HepG2 (cell line): Measurements from ENCODE around the gene TOP1. TPM values are rescaled to one million over a fixed set of nuclear protein-coding genes. Genes with fewer than 3 reads are reported as not detected.

Experiments
- ATAC-seq: fragments of 200-7000 bp; cut with Tn5 transposase; 3 replicates; pipeline ENCODE4 v1.9.1; 2020; ENCODE audit warnings: mild to moderate bottlenecking, moderate library complexity
- BruUV-seq: library from RNA; stranded (reverse); fragments of 400-500 nt; replicated peaks from 2 replicates; lab custom pipeline; 2021; lab: Mats Ljungman, UMichigan
- CTCF ChIA-PET: fragments of 300-600 bp; formaldehyde crosslinking; extraction: SDS; loops from one replicate; lab custom pipeline; 2021; ENCODE audit warnings: low total read pairs, inconsistent platforms, low intra/inter-chr PET ratio; lab: Yijun Ruan, JAX
- POLR2A ChIA-PET: fragments of 350-600 bp; sonication (Branson Sonifier 250); formaldehyde crosslinking; loops from one replicate; lab custom pipeline; 2020; ENCODE audit warnings: antibody characterized with exemption, inconsistent platforms; lab: Yijun Ruan, JAX
- DNase-seq: peaks from one replicate; pipeline ENCODE4 v3.0.0-alpha.2; 2015; ENCODE audit warnings: low spot score
- FAIRE-seq: peaks from 3 replicates; lab custom pipeline; 2011; peaks lifted over from hg19 to GRCh38; lab: Jason Lieb, UNC
- H2AFZ ChIP-seq: one replicate; pipeline ENCODE4 v1.6.1; 2011; ENCODE audit warnings: low read length, inconsistent platforms
- H3K27ac ChIP-seq: fragments of 300-600 bp; 3 replicates; pipeline ENCODE4 v1.8.0; 2011; ENCODE audit warnings: mixed run types, mild to moderate bottlenecking, mixed read lengths, low read length, inconsistent platforms; ENCODE audit not compliant: insufficient read depth; ENCODE audit errors: extremely low read length
- H3K27me3 ChIP-seq, 2 experiments: fragments of 200-600 bp in 1 of 2; 2 replicates in 1 of 2; 3 replicates in 1 of 2; pipeline versions ENCODE4 v1.6.0 to v1.8.0; 2011; ENCODE audit warnings: low read length in 2 of 2, mild to moderate bottlenecking in 2 of 2, moderate library complexity in 2 of 2, inconsistent platforms in 1 of 2; ENCODE audit not compliant: insufficient read depth in 2 of 2, control insufficient read depth in 1 of 2
- H3K36me3 ChIP-seq, 2 experiments: fragments of 200-600 bp in 1 of 2; replicated peaks in 1 of 2; 2 replicates in 1 of 2; 3 replicates in 1 of 2; pipeline versions ENCODE4 v1.5.1 to v1.8.0; 2011; ENCODE audit warnings: low read length in 2 of 2, inconsistent platforms in 1 of 2; ENCODE audit not compliant: insufficient read depth in 2 of 2, control insufficient read depth in 1 of 2
- H3K4me1 ChIP-seq: 2 replicates; pipeline ENCODE4 v1.5.1; 2012; ENCODE audit warnings: low read length, inconsistent platforms; ENCODE audit not compliant: insufficient read depth
- H3K4me2 ChIP-seq: 2 replicates; pipeline ENCODE4 v1.6.0; 2011; ENCODE audit warnings: low read depth, low read length, inconsistent platforms
- H3K4me3 ChIP-seq, 3 experiments: fragments of 200-600 bp in 1 of 3; sonication (generic), shearing (Covaris generic) in 1 of 3; replicated peaks in 1 of 3; 2 replicates each; pipeline ENCODE4 v1.5.1; 2011 to 2016; ENCODE audit warnings: low read length in 3 of 3, inconsistent platforms in 2 of 3, low read depth in 2 of 3, mild to moderate bottlenecking in 2 of 3, control low read depth in 1 of 3, mixed read lengths in 1 of 3; ENCODE audit not compliant: insufficient read depth in 1 of 3
- H3K79me2 ChIP-seq: one replicate; pipeline ENCODE4 v1.6.1; 2011; ENCODE audit warnings: low read length, inconsistent platforms; ENCODE audit not compliant: insufficient read depth
- H3K9ac ChIP-seq: 2 replicates; pipeline ENCODE4 v1.6.0; 2011; ENCODE audit warnings: mild to moderate bottlenecking, low read depth, low read length, inconsistent platforms; ENCODE audit not compliant: insufficient read depth
- H3K9me3 ChIP-seq: 2 replicates; pipeline ENCODE4 v1.5.1; 2012; ENCODE audit warnings: mild to moderate bottlenecking, low read length
- H4K20me1 ChIP-seq: 2 replicates; pipeline ENCODE4 v1.6.0; 2011; ENCODE audit warnings: inconsistent platforms, mild to moderate bottlenecking, low read length, moderate library complexity; ENCODE audit not compliant: insufficient read depth
- GTF2F1 ChIP-seq: fragments of 150-350 bp; IDR thresholded peaks from 2 replicates; pipeline ENCODE4 v1.6.1; 2014; ENCODE audit warnings: low read length
- HIVEP1 ChIP-seq: sonication (generic); formaldehyde crosslinking; IDR thresholded peaks from 2 replicates; pipeline ENCODE4 v1.4.0; 2020; ENCODE audit warnings: mild to moderate bottlenecking, missing genetic modification reagents
- NFRKB ChIP-seq: fragments of 450-650 bp; IDR thresholded peaks from 2 replicates; pipeline ENCODE4 v1.6.1; 2017
- NRL ChIP-seq: sonication (generic); formaldehyde crosslinking; IDR thresholded peaks from 2 replicates; pipeline ENCODE4 v1.5.0; 2020; ENCODE audit warnings: missing genetic modification reagents, mild to moderate bottlenecking, moderate library complexity, borderline replicate concordance
- PCBP1 ChIP-seq: fragments of 200-400 bp; formaldehyde crosslinking; IDR thresholded peaks from 2 replicates; pipeline ENCODE4 v1.6.1; 2017; ENCODE audit warnings: mild to moderate bottlenecking, low read depth, low read length, borderline replicate concordance
- RXRA ChIP-seq: sonication (generic); formaldehyde crosslinking; IDR thresholded peaks from 2 replicates; pipeline ENCODE4 v1.5.1; 2020; ENCODE audit warnings: missing genetic modification reagents
- STAT5B ChIP-seq: sonication (generic); formaldehyde crosslinking; IDR thresholded peaks from 2 replicates; pipeline ENCODE4 v1.4.0; 2020; ENCODE audit warnings: missing genetic modification reagents
- TCF7L2 ChIP-seq: IDR thresholded peaks from 2 replicates; pipeline ENCODE4 v1.6.1; 2011; ENCODE audit warnings: mild to moderate bottlenecking, low read depth, low read length, moderate library complexity
- ZKSCAN8 ChIP-seq: IDR thresholded peaks from 2 replicates; pipeline ENCODE4 v1.6.1; 2016; ENCODE audit warnings: borderline replicate concordance, missing genetic modification reagents, missing compliant biosample characterization
- ZNF501 ChIP-seq: sonication (generic); formaldehyde crosslinking; IDR thresholded peaks from 2 replicates; pipeline ENCODE4 v1.5.1; 2020; ENCODE audit warnings: mild to moderate bottlenecking, moderate library complexity, missing genetic modification reagents
- ZNF530 ChIP-seq: sonication (generic); formaldehyde crosslinking; IDR thresholded peaks from 2 replicates; pipeline ENCODE4 v1.5.0; 2020; ENCODE audit warnings: low read depth, mild to moderate bottlenecking, missing genetic modification reagents
- ZNF577 ChIP-seq: sonication (generic); formaldehyde crosslinking; IDR thresholded peaks from 2 replicates; pipeline ENCODE4 v1.4.0; 2020; ENCODE audit warnings: mild to moderate bottlenecking, low read depth, missing genetic modification reagents, borderline replicate concordance
- ZNF790 ChIP-seq: sonication (generic); formaldehyde crosslinking; IDR thresholded peaks from 2 replicates; pipeline ENCODE4 v1.8.0; 2022; ENCODE audit warnings: missing genetic modification reagents, mild to moderate bottlenecking, borderline replicate concordance
- WGBS: methylation state at CpG from one replicate; pipeline ENCODE4 v1.1.6; 2017; ENCODE audit warnings: low lambda C conversion rate; 5-methylcytosine and 5-hydroxymethylcytosine counted together
- in situ Hi-C: cut with HindIII; loops from 2 replicates; pipeline ENCODE4 v1.10.0; 2017; ENCODE audit warnings: low pct_unique_long_range_greater_than_20kb; ENCODE audit not compliant: extremely low pct_ligation_motif_present
- intact Hi-C: fragments of 100-400 bp; cut with micrococcal nuclease; formaldehyde crosslinking; loops from one replicate; pipeline ENCODE4 v1.10.0; 2022; ENCODE audit not compliant: unreplicated experiment
- polyA plus RNA-seq, 8 experiments: library from polyadenylated mRNA; depleted of rRNA in 3 of 8; stranded (reverse) in 7 of 8; unstranded in 1 of 8; fragments of >200 nt; fragmentation: Illumina TruSeq in 4 of 8; extraction: Trizol in 4 of 8; gene quantifications; 2 replicates each; pipeline versions ENCODE4 v1.2.1 to v1.2.3, GENCODE V29; 2011 to 2016; ENCODE audit warnings: low read depth in 4 of 8, missing spikeins in 1 of 8, mixed read lengths in 1 of 8; ENCODE audit not compliant: insufficient read depth in 1 of 8
- total RNA-seq, 5 experiments: library from RNA; depleted of rRNA; stranded (reverse); fragments of >200 nt; fragmentation: Illumina TruSeq; extraction: Trizol; gene quantifications; 2 replicates each; pipeline ENCODE4 v1.2.3, GENCODE V29; 2016; ENCODE audit warnings: low read depth in 1 of 5
- TF ChIP-seq, protein P1 (sequence below): IDR thresholded peaks from 2 replicates; pipeline ENCODE4 v1.6.1; 2016; ENCODE audit warnings: low read depth, borderline replicate concordance
- TF ChIP-seq, protein P2 (sequence below): sonication (generic); formaldehyde crosslinking; IDR thresholded peaks from 2 replicates; pipeline ENCODE4 v1.8.0; 2022; ENCODE audit warnings: mild to moderate bottlenecking, missing genetic modification reagents
- TF ChIP-seq, protein P3 (sequence below): sonication (generic); formaldehyde crosslinking; IDR thresholded peaks from 2 replicates; pipeline ENCODE4 v1.4.0; 2020; ENCODE audit warnings: missing genetic modification reagents, borderline replicate concordance
- TF ChIP-seq, protein P4 (sequence below): IDR thresholded peaks from 2 replicates; pipeline ENCODE4 v1.6.1; 2016
- TF ChIP-seq, protein P5 (sequence below): sonication (generic); formaldehyde crosslinking; IDR thresholded peaks from 2 replicates; pipeline ENCODE4 v1.8.0; 2022; ENCODE audit warnings: mild to moderate bottlenecking, missing genetic modification reagents; ENCODE audit not compliant: insufficient replicate concordance

TOP1 gene
- total and polyA plus RNA-seq, 2 of the 13 experiments (the other 11 are each of a cell fraction or from before 2014, with no cell fraction given), result 10.2 to 19.4 TPM

DNA sequence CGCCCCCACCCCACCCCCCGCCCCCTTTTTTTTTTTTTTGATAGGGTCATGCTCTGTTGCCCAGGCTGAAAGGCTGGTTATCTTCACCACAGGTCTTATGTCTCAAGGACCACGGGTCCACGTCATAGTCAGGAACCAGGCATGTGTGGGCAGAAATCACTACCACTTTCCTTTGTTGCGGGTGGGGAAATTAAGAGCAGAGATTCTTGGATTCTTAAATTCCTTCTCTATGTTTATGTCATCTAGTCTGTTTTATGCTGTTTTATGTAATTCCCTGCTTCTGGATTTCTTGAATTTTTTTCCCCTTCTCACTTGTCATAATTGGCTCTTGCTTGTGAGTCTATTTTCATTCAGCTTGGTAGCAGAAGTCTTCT, 82.9 kb downstream of the TOP1 start:
- FAIRE-seq (no peak), ATAC-seq (no peak), DNase-seq (no peak)
- POLR2A ChIA-PET, result no interaction called here
- Histone ChIP-seq H3K4me2 (no peak overlapping the region), H4K20me1 (no peaks in the 10 kb centered on the region), H3K4me1 (peaks cover 31% of the 10 kb centered on the region), H3K9ac (no peak overlapping the region), H3K79me2 (no peaks in the 10 kb centered on the region), H3K4me3 (no peak overlapping the region), H3K27ac (no peak overlapping the region), H3K36me3 (peaks cover 33 to 81% of the 10 kb centered on the region in 2 experiments), H2AFZ (no peak overlapping the region), H3K9me3 (no peaks in the 10 kb centered on the region), H3K27me3 (no peaks in the 10 kb centered on the region)
- WGBS, result 93% methylated on average over 5 of the region's 5 CpGs
- intact Hi-C loops (no loop called here), in situ Hi-C loops (no loop called here)
- CTCF ChIA-PET, result no interaction called here
- BruUV-seq, result no TSS peak
- TF ChIP-seq ZNF577 (CRISPR knock-in tag) (no peak), NFRKB (no peak), TCF7L2 (no peak), STAT5B (CRISPR knock-in tag) (no peak), ZNF530 (no peak), HIVEP1 (CRISPR knock-in tag) (no peak), ZKSCAN8 (CRISPR knock-in tag) (no peak), GTF2F1 (no peak), NRL (CRISPR knock-in tag) (no peak), ZNF501 (no peak), ZNF790 (CRISPR knock-in tag) (no peak), RXRA (CRISPR knock-in tag) (no peak), PCBP1 (no peak)
- TF ChIP-seq, protein P1, sequence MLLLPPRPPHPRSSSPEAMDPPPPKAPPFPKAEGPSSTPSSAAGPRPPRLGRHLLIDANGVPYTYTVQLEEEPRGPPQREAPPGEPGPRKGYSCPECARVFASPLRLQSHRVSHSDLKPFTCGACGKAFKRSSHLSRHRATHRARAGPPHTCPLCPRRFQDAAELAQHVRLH (CRISPR knock-in tag), result no peak
- TF ChIP-seq, protein P2, sequence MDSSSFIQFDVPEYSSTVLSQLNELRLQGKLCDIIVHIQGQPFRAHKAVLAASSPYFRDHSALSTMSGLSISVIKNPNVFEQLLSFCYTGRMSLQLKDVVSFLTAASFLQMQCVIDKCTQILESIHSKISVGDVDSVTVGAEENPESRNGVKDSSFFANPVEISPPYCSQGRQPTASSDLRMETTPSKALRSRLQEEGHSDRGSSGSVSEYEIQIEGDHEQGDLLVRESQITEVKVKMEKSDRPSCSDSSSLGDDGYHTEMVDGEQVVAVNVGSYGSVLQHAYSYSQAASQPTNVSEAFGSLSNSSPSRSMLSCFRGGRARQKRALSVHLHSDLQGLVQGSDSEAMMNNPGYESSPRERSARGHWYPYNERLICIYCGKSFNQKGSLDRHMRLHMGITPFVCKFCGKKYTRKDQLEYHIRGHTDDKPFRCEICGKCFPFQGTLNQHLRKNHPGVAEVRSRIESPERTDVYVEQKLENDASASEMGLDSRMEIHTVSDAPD (CRISPR knock-in tag), result no peak
- TF ChIP-seq, protein P3, sequence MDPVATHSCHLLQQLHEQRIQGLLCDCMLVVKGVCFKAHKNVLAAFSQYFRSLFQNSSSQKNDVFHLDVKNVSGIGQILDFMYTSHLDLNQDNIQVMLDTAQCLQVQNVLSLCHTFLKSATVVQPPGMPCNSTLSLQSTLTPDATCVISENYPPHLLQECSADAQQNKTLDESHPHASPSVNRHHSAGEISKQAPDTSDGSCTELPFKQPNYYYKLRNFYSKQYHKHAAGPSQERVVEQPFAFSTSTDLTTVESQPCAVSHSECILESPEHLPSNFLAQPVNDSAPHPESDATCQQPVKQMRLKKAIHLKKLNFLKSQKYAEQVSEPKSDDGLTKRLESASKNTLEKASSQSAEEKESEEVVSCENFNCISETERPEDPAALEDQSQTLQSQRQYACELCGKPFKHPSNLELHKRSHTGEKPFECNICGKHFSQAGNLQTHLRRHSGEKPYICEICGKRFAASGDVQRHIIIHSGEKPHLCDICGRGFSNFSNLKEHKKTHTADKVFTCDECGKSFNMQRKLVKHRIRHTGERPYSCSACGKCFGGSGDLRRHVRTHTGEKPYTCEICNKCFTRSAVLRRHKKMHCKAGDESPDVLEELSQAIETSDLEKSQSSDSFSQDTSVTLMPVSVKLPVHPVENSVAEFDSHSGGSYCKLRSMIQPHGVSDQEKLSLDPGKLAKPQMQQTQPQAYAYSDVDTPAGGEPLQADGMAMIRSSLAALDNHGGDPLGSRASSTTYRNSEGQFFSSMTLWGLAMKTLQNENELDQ (CRISPR knock-in tag), result no peak
- TF ChIP-seq, protein P4, sequence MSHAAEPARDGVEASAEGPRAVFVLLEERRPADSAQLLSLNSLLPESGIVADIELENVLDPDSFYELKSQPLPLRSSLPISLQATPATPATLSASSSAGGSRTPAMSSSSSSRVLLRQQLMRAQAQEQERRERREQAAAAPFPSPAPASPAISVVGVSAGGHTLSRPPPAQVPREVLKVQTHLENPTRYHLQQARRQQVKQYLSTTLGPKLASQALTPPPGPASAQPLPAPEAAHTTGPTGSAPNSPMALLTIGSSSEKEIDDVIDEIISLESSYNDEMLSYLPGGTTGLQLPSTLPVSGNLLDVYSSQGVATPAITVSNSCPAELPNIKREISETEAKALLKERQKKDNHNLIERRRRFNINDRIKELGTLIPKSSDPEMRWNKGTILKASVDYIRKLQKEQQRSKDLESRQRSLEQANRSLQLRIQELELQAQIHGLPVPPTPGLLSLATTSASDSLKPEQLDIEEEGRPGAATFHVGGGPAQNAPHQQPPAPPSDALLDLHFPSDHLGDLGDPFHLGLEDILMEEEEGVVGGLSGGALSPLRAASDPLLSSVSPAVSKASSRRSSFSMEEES (CRISPR knock-in tag), result no peak
- TF ChIP-seq, protein P5, sequence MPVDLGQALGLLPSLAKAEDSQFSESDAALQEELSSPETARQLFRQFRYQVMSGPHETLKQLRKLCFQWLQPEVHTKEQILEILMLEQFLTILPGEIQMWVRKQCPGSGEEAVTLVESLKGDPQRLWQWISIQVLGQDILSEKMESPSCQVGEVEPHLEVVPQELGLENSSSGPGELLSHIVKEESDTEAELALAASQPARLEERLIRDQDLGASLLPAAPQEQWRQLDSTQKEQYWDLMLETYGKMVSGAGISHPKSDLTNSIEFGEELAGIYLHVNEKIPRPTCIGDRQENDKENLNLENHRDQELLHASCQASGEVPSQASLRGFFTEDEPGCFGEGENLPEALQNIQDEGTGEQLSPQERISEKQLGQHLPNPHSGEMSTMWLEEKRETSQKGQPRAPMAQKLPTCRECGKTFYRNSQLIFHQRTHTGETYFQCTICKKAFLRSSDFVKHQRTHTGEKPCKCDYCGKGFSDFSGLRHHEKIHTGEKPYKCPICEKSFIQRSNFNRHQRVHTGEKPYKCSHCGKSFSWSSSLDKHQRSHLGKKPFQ (CRISPR knock-in tag), result no peak
